BJ (cell line): ENCODE measurements around the gene MED19. TPM values are rescaled to one million over a fixed set of nuclear protein-coding genes. Genes with fewer than 3 reads are reported as not detected.

Experiments used
- CTCF ChIA-PET: fragments of 350-600 bp; formaldehyde crosslinking; extraction: SDS; loops from one replicate; lab custom pipeline; 2021; ENCODE audit warnings: antibody characterized with exemption, inconsistent platforms; lab: Yijun Ruan, JAX
- POLR2A ChIA-PET: fragments of 300-600 bp; sonication (Branson Sonifier 250); formaldehyde crosslinking; extraction: SDS; loops from one replicate; lab custom pipeline; 2021; ENCODE audit warnings: antibody characterized with exemption; lab: Charles Lee
- DNase-seq: peaks from one replicate; pipeline ENCODE4 v3.0.0-alpha.2; 2011; ENCODE audit warnings: low read depth
- H3K27me3 ChIP-seq: 2 replicates; pipeline ENCODE4 v1.6.0; 2011; ENCODE audit warnings: low read length; ENCODE audit not compliant: control insufficient read depth, insufficient read depth
- H3K36me3 ChIP-seq: 2 replicates; pipeline ENCODE4 v1.5.1; 2011; ENCODE audit warnings: low read length; ENCODE audit not compliant: control insufficient read depth, insufficient read depth
- H3K4me3 ChIP-seq: 2 replicates; pipeline ENCODE4 v1.5.1; 2011; ENCODE audit warnings: low read depth, mild to moderate bottlenecking, control low read depth, low read length
- CTCF ChIP-seq: IDR thresholded peaks from 2 replicates; pipeline ENCODE4 v1.5.1; 2011; ENCODE audit warnings: low read depth, mild to moderate bottlenecking, control low read depth, inconsistent platforms, low read length, moderate library complexity; ENCODE audit not compliant: insufficient read depth
- polyA plus RNA-seq: library from polyadenylated mRNA; depleted of rRNA; stranded (reverse); fragments of >200 nt; gene quantifications from 2 replicates; pipeline ENCODE4 v1.2.3, GENCODE V29; 2011

The MED19 gene
- polyA plus RNA-seq, 1 experiment, result 28.4 TPM

GRCh38 chr11:57741132-57742086, 29.4 kb upstream of the MED19 start, which contains the start of gene SELENOH:
Gene SELENOH (plus strand): TSS chr11:57741491. CDS start chr11:57741596, 105 bp downstream.
- POLR2A ChIA-PET, result interaction anchor here (0.6 to 1.3 kb wide), 5 partner anchors 24 to 805 kb away, joined by 3 to 6 read pairs (median 3); partner anchors contain the start of genes MED19 and TMX2
- Histone ChIP-seq H3K4me3 (peak within 1 kb of the TSS; percentile 84), H3K36me3 (peaks cover 17% of the 10 kb centered on the region), H3K27me3 (no peaks in the 10 kb centered on the region)
- CTCF ChIA-PET, result interaction anchor here (0.5 to 1.5 kb wide), 4 partner anchors 14 to 59 kb away, joined by 3 to 9 read pairs (median 3); partner anchors contain the start of gene CTNND1
- peak; percentile 82 for DNase-seq
- no peak for TF ChIP-seq CTCF

- Histone ChIP-seq H3K4me3 (no peak overlapping the region), H3K36me3 (peaks cover 3% of the 10 kb centered on the region), H3K27me3 (no peaks in the 10 kb centered on the region)
- CTCF ChIA-PET, result interaction anchor here (0.7 to 1.6 kb wide), 2 partner anchors 65 to 71 kb away, joined by 3 read pairs; no protein-coding TSS in a partner anchor
- POLR2A ChIA-PET, result interaction anchor here (0.7 kb wide), 1 partner anchor 42 kb away, joined by 13 read pairs; no protein-coding TSS in a partner anchor
- DNase-seq, result no peak
- no peak for TF ChIP-seq CTCF
Measured at GRCh38 chr11:57735619-57736298, 23.7 kb upstream of the MED19 start.

DNA sequence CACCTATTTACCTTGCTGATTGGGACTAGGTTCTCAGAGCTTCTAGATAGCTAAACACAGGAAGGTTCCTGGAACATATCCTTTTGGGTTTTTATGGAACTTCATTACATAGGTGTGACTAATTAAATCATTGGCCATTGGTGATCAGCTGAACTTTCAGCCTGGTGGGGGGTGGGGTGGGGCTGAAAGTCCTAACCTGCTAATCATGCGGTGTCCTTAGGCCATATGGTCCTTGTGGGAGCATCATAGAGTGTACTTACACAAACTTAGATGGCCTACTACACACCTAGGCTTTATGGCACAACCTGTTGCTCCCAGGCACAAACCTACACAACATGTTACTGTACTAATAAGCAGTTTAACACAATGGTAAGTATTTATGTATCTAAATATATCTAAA, 20.6 kb upstream of the MED19 start:
- CTCF ChIA-PET, result no interaction called here
- no peaks in the 10 kb centered on the region for H3K27me3 ChIP-seq
- POLR2A ChIA-PET, result no interaction called here

DNA sequence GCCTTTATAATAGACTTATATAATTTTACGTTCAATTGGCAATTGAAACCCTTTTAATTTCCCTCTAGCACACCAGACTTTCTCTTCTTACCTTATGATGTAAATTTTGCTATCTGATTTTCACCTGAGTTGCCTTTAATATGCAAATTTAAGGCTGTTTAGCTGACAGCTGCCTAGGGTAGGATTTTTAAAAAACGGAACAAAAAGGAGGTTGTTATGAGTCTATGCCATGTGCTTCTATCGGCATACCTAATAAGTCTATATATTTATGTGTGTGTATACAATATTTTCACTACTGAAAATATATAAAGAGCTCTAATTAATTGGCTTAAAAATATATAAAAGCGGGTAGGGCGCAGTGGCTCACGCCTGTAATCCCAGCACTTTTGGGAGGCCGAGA, 17.5 kb upstream of the MED19 start:
- no peaks in the 10 kb centered on the region for H3K36me3 ChIP-seq
- DNase-seq, result no peak
- no peak overlapping the region for H3K4me3 ChIP-seq
- CTCF ChIA-PET, result interaction anchor here (0.6 kb wide), 1 partner anchor 9 kb away, joined by 3 read pairs; no protein-coding TSS in a partner anchor
- TF ChIP-seq CTCF, result no peak
- H3K27me3 ChIP-seq, result no peaks in the 10 kb centered on the region
- POLR2A ChIA-PET, result no interaction called here

More for the DNA sequence above, 20.6 kb upstream of the MED19 start:
- Histone ChIP-seq H3K36me3 (no peaks in the 10 kb centered on the region; the same call in 1 of the 2 replicates), H3K4me3 (no peak overlapping the region)
- no peak for DNase-seq
- no peak for TF ChIP-seq CTCF
